Heart left ventricle (tissue), 13 donors: ENCODE measurements around the gene NEFH.

ENCODE experiments used
- CTCF ChIP-seq, 12 donors: fragments of 200-600 bp; sonication (generic) in 4 of 12; IDR thresholded peaks; one replicate each; pipeline versions ENCODE4 v1.5.0 to v1.8.0; 2018 to 2022; ENCODE audit warnings: antibody characterized with exemption in 12 of 12, mild to moderate bottlenecking in 5 of 12
- POLR2A ChIP-seq, 2 donors: fragments of 450-650 bp; IDR thresholded peaks; one replicate each; pipeline ENCODE4 v1.6.1; 2017; ENCODE audit warnings: antibody characterized with exemption in 2 of 2, mild to moderate bottlenecking in 2 of 2, moderate library complexity in 2 of 2
- donor health status: ischemic (EF 13 %, LVEDD 7.1; RV severe dilation, severe dysfunction).
- donor health status: DM: no; HTN: yes; CAD: no.
- donor health status: DM: no; HTN: no; CAD: no.
- donor health status: ischemic (EF 25% LVEDD 6.9; RV normal size, moderate dysfunction).
- donor health status: ischemic (EF 25% LVEDD 5.7; RV mildly dilated, moderate dysfunction).
- donor health status: ischemic (EF 35%, LVEDD 5.7; RV mildly dilated, moderate dysfunction).
- donor health status: nonischemic (EF 11% LVEDD 7.7; RV severe dilation, severe dysfunction).
- donor health status: DM: yes; HTN: yes; CAD: no.
- donor health status: PGD.
- donor health status: ischemic (EF 29% LVEDD 5.4; RV normal size, mild dysfunction).
- donor health status: nonischemic (EF 23%, LVEDD 6.1; RV moderate dilation, normal function).

DNA sequence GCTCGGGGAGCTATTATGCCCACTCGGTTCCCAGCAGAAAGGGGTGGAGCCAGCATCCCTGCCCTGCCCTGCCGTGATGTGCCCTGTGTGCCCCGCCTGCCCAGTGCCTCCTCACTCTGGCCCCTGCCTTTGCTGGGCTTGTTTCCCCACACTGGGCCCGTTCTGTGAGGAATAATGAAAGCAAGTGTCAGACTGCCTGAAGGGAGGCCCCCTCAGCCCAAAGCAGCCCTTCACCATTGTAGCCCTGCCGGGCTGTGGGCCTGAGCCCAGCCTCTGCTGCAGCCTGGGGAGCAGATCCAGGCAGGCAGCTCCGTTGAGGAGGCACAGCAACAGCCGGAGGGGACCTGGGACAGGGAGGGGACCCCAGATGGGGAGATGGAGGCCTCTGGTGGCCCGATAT lies 20.2 kb upstream of the NEFH start:
- TF ChIP-seq CTCF (IDR thresholded peaks at IDR 0.05) (no peak), POLR2A (IDR thresholded peaks at IDR 0.05) (no peak)
